Lung (tissue), 12 donors: ENCODE results near the gene CCDC9B. TPM values are rescaled to one million over a fixed set of nuclear protein-coding genes. Genes with fewer than 3 reads are reported as not detected.

Source experiments
- ATAC-seq: fragments of 200-7000 bp; cut with Tn5 transposase; one replicate; pipeline ENCODE4 v1.9.1; 2020; ENCODE audit warnings: moderate number of reproducible peaks; ENCODE audit not compliant: insufficient read depth, low FRiP score
- DNase-seq, 3 donors: peaks; one replicate each; pipeline ENCODE4 v3.0.0-alpha.2; 2013 to 2017
- H3K27ac ChIP-seq, 2 donors: one replicate each; pipeline ENCODE4 v1.5.1; 2013; ENCODE audit warnings: mild to moderate bottlenecking in 2 of 2, moderate library complexity in 2 of 2, control low read depth in 1 of 2, inconsistent platforms in 1 of 2, low read depth in 1 of 2, low read length in 1 of 2
- H3K27me3 ChIP-seq, 3 donors: one replicate each; pipeline ENCODE4 v1.5.1; 2013; ENCODE audit warnings: low read length in 2 of 3; ENCODE audit not compliant: control insufficient read depth in 3 of 3, insufficient read depth in 3 of 3
- H3K36me3 ChIP-seq, 4 donors: one replicate each; pipeline ENCODE4 v1.5.1; 2013; ENCODE audit warnings: low read length in 4 of 4, mild to moderate bottlenecking in 1 of 4, moderate library complexity in 1 of 4; ENCODE audit not compliant: control insufficient read depth in 4 of 4, insufficient read depth in 4 of 4
- H3K4me1 ChIP-seq, 5 donors: one replicate each; pipeline ENCODE4 v1.5.1; 2013; ENCODE audit warnings: low read length in 5 of 5, mild to moderate bottlenecking in 2 of 5, moderate library complexity in 1 of 5; ENCODE audit not compliant: control insufficient read depth in 5 of 5, insufficient read depth in 5 of 5
- H3K4me3 ChIP-seq: one replicate; pipeline ENCODE4 v1.5.1; 2013; ENCODE audit warnings: mild to moderate bottlenecking, control low read depth, moderate library complexity
- H3K9ac ChIP-seq, 2 donors: one replicate each; pipeline ENCODE4 v1.5.1; 2013; ENCODE audit warnings: low read length in 2 of 2, control low read depth in 1 of 2; ENCODE audit not compliant: insufficient read depth in 1 of 2
- H3K9me3 ChIP-seq, 4 donors: one replicate each; pipeline ENCODE4 v1.5.1; 2013; ENCODE audit warnings: low read length in 3 of 4, mild to moderate bottlenecking in 1 of 4, moderate library complexity in 1 of 4; ENCODE audit not compliant: control insufficient read depth in 4 of 4, insufficient read depth in 3 of 4
- WGBS, 2 donors: extraction: QIAGEN DNeasy Blood & Tissue Kit; methylation state at CpG; one replicate each; pipeline ENCODE4 v1.1.7; 2013; 5-methylcytosine and 5-hydroxymethylcytosine counted together
- polyA plus RNA-seq, 2 donors: library from polyadenylated mRNA; stranded (reverse); fragments of 200-250 nt; gene quantifications; one replicate each; pipeline ENCODE4 v1.2.1, GENCODE V29; 2013
- total RNA-seq, 2 donors: library from RNA; depleted of rRNA in 1 of 2; stranded (reverse); fragments of >200 nt in 1 of 2; gene quantifications; one replicate each; pipeline ENCODE4 v1.2.1, GENCODE V29; 2014 to 2021
- TF ChIP-seq, protein P1 (sequence below): IDR thresholded peaks from 2 replicates; pipeline ENCODE4 v1.5.1; 2012; ENCODE audit warnings: mild to moderate bottlenecking; ENCODE audit errors: control extremely low read depth, extremely low read depth
- donor health status: control.
- donor health status: control.
- donor health status: Bipolar disorder and iron deficiency.
- donor health status: healthy.
- donor health status: DM: yes; HTN: yes; CAD: no.

CCDC9B gene
- total and polyA plus RNA-seq, 4 donors = 4.4 to 42.1 (median 14.9) TPM

DNA sequence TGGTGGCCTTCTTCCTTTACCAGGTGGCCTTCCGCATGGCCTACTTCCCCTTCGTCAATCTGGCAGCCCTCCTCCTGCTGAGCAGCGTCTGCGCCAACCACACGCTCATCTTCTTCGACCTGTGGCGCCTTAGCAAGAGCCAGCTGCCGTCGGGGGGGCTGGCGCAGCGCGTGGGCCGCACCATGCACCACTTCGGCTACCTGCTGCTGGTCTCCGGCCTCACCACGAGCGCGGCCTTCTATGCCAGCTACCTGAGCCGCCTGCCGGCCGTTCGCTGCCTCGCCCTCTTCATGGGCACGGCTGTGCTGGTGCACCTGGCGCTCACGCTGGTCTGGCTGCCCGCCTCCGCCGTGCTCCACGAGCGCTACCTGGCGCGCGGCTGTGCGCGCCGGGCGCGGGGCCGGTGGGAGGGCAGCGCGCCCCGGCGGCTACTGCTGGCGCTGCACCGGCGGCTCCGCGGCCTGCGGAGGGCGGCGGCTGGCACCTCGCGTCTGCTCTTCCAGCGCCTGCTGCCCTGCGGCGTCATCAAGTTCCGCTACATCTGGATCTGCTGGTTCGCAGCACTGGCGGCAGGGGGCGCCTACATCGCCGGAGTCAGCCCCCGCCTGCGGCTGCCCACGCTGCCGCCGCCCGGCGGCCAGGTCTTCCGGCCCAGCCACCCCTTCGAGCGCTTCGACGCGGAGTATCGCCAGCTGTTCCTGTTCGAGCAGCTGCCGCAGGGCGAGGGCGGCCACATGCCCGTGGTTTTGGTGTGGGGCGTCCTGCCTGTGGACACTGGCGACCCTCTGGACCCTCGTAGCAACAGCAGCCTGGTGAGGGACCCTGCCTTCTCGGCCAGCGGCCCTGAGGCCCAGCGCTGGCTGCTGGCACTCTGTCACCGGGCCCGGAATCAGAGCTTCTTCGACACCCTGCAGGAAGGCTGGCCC lies 27.2 kb upstream of the CCDC9B start:
- TF ChIP-seq, protein P1, sequence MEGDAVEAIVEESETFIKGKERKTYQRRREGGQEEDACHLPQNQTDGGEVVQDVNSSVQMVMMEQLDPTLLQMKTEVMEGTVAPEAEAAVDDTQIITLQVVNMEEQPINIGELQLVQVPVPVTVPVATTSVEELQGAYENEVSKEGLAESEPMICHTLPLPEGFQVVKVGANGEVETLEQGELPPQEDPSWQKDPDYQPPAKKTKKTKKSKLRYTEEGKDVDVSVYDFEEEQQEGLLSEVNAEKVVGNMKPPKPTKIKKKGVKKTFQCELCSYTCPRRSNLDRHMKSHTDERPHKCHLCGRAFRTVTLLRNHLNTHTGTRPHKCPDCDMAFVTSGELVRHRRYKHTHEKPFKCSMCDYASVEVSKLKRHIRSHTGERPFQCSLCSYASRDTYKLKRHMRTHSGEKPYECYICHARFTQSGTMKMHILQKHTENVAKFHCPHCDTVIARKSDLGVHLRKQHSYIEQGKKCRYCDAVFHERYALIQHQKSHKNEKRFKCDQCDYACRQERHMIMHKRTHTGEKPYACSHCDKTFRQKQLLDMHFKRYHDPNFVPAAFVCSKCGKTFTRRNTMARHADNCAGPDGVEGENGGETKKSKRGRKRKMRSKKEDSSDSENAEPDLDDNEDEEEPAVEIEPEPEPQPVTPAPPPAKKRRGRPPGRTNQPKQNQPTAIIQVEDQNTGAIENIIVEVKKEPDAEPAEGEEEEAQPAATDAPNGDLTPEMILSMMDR = peak; percentile 88
- ATAC-seq (peak; percentile 90), DNase-seq (peak; percentile 84 to 92 (median 89))
- WGBS, 2 donors = 12 to 14% methylated on average over 73 to 91 of the region's 91 CpGs
- Histone ChIP-seq H3K9me3 (no peaks in the 10 kb centered on the region), H3K9ac (no peak overlapping the region), H3K4me3 (no peak overlapping the region), H3K36me3 (no peaks in the 10 kb centered on the region), H3K27me3 (no peaks in the 10 kb centered on the region), H3K27ac (peak overlapping the region; percentile 47 to 78), H3K4me1 (peaks cover 0 to 13% (median 0%) of the 10 kb centered on the region in 5 donors)

- Histone ChIP-seq H3K9me3 (no peaks in the 10 kb centered on the region), H3K36me3 (no peaks in the 10 kb centered on the region), H3K4me1 (peaks cover 0 to 13% (median 0%) of the 10 kb centered on the region in 5 donors), H3K27ac (peak overlapping the region in 1 of 2 donors; percentile 78), H3K4me3 (no peak overlapping the region), H3K9ac (no peak overlapping the region), H3K27me3 (peaks cover 0 to 2% (median 0%) of the 10 kb centered on the region in 3 donors)
- ATAC-seq (no peak), DNase-seq (no peak)
- TF ChIP-seq, protein P1 = no peak
- WGBS, 2 donors = 69 to 72% methylated on average over 5 of the region's 5 CpGs
These were observed 26.6 kb upstream of the CCDC9B start for GRCh38 chr15:40367371-40367685.

DNA sequence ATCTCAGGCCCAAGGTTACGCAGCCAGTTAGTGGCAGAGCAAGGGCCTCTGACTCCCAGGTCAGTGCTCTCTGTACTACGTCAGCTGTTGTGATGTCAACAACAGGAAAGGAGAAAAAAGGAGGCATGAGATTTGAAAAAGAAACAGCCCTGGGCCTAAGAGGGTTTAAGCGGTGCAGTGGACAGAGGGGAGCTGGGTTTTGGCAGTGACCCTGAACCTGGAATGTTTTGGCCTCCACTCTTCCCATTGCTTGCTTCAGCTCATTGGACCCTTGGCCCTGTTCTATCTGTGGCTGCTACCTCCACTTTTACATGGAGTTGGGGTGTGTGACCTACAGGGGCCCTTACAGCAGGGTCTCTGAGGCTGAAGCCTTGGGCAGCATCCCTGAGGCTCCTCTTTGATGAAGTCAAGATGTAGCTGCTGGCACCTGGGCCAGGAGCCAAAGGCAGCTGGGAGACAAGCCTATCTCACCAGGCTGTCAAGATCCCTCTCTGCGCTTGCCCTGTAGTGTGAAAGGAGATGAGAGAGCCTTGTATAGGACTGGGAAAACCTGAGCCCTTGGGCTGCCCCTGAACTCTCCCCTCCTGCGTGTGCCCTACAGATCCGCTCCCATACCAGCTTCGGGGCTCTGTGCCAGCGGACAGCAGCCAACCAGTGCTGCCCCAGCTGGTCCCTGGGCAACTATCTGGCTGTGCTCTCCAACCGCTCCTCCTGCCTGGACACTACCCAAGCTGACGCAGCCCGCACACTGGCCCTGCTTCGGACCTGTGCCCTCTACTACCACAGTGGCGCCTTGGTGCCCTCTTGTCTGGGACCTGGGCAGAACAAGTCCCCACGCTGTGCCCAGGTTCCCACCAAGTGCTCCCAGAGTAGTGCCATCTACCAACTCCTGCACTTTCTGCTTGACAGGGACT lies 26.0 kb upstream of the CCDC9B start:
- TF ChIP-seq, protein P1 = no peak

More for the DNA sequence above, 26.0 kb upstream of the CCDC9B start:
- H3K36me3 ChIP-seq = no peaks in the 10 kb centered on the region
- no peak overlapping the region for H3K9ac ChIP-seq
- ATAC-seq = no peak
- no peaks in the 10 kb centered on the region for H3K9me3 ChIP-seq
- peaks cover 0 to 13% (median 0%) of the 10 kb centered on the region in 5 donors for H3K4me1 ChIP-seq
- H3K27me3 ChIP-seq = peaks cover 0 to 7% (median 0%) of the 10 kb centered on the region in 3 donors
- peak overlapping the region in 1 of 2 donors; percentile 78 for H3K27ac ChIP-seq
- no peak overlapping the region for H3K4me3 ChIP-seq
- no peak for DNase-seq
- 93 to 94% methylated on average over 14 of the region's 14 CpGs for WGBS, 2 donors
